MCF 10A (cell line): ENCODE results near the gene APRT. TPM values are rescaled to one million over a fixed set of nuclear protein-coding genes. Genes with fewer than 3 reads are reported as not detected.

Source experiments
- BruUV-seq: library from RNA; stranded (reverse); fragments of 400-500 nt; replicated peaks from 2 replicates; lab custom pipeline; 2021; lab: Mats Ljungman, UMichigan
- CTCF ChIA-PET: fragments of 300-600 bp; sonication (Branson Sonifier 250); formaldehyde crosslinking; extraction: SDS; loops from one replicate; lab custom pipeline; 2021; ENCODE audit warnings: antibody characterized with exemption, inconsistent platforms; lab: Yijun Ruan, JAX
- POLR2A ChIA-PET: fragments of 300-600, 350-650 bp; sonication (Branson Sonifier 250); formaldehyde crosslinking; extraction: SDS; loops from one replicate; lab custom pipeline; 2020; ENCODE audit warnings: antibody characterized with exemption, inconsistent platforms; lab: Yijun Ruan, JAX
- DNase-seq: peaks from one replicate; pipeline ENCODE4 v3.0.0-alpha.2; 2018; ENCODE audit not compliant: unreplicated experiment
- H3K27ac Mint-ChIP-seq: one replicate; pipeline ENCODE4 v1.8.0; 2022; ENCODE audit warnings: mild to moderate bottlenecking, low read depth, mixed read lengths; ENCODE audit not compliant: unreplicated experiment
- H3K27me3 Mint-ChIP-seq: one replicate; pipeline ENCODE4 v1.8.0; 2022; ENCODE audit warnings: mixed read lengths; ENCODE audit not compliant: insufficient read depth, unreplicated experiment
- H3K36me3 Mint-ChIP-seq: one replicate; pipeline ENCODE4 v1.8.0; 2022; ENCODE audit warnings: mild to moderate bottlenecking, moderate library complexity, mixed read lengths; ENCODE audit not compliant: insufficient read depth, unreplicated experiment
- H3K4me1 Mint-ChIP-seq: one replicate; pipeline ENCODE4 v1.8.0; 2022; ENCODE audit warnings: mixed read lengths; ENCODE audit not compliant: insufficient read depth, unreplicated experiment
- H3K4me3 Mint-ChIP-seq: one replicate; pipeline ENCODE4 v1.8.0; 2022; ENCODE audit warnings: mild to moderate bottlenecking, moderate library complexity, mixed read lengths; ENCODE audit not compliant: unreplicated experiment
- H3K9me3 Mint-ChIP-seq: one replicate; pipeline ENCODE4 v1.8.0; 2022; ENCODE audit warnings: mixed read lengths; ENCODE audit not compliant: unreplicated experiment
- intact Hi-C: fragments of 100-400 bp; cut with micrococcal nuclease; formaldehyde crosslinking; loops from 2 replicates; pipeline ENCODE4 v1.14.1; 2022
- total RNA-seq: library from RNA; stranded (reverse); gene quantifications from 2 replicates; pipeline ENCODE4 v1.2.3, GENCODE V29; 2022
- TF ChIP-seq, protein P1 (sequence below): fragments of 200-600 bp; IDR thresholded peaks from one replicate; pipeline ENCODE4 v1.8.0; 2022; ENCODE audit warnings: antibody characterized with exemption, mild to moderate bottlenecking; ENCODE audit not compliant: unreplicated experiment

APRT gene
- total RNA-seq, 1 experiment from 2014 or later: 248 TPM

DNA sequence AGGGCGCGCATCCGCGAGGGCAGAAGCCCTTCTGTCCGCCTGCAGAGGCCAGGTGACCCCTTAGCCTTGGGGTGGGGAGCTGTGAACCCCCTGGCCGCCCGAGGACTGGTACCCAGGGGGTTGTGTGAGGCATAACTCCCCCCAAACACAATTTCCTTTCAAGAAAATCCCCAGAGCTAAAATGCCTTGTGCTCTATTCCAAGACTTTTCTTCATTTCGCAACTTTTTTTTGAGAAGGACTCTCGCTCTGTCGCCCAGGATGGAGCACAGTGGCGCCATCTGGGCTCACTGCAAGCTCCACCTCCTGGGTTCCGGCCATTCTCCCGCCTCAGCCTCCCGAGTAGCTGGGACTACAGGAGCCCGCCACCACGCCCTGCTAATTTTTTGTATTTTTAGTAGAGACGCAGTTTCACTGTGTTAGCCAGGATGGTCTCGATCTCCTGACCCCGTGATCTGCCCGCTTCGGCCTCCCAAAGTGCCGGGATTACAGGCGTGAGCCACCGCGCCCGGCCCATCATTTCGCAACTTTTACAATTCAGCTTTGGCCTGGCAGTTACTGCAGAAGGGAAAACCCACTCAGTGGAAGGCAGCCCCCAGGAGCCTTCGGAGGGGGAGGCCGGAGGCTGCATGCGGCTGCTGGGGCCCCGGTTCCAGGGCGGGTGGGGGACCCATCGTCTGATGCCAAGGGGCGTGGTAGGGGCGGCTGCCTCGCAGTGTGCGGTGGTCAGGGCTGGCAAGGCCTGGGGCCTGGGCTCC, 963 bp upstream of the APRT start:
- peak; percentile 60 for DNase-seq
- Mint-ChIP-seq H3K27ac (peak overlapping the region; percentile 77), H3K4me3 (peak overlapping the region; percentile 76), H3K36me3 (peaks cover 34% of the 10 kb centered on the region), H3K9me3 (no peaks in the 10 kb centered on the region), H3K4me1 (peaks cover 5% of the 10 kb centered on the region), H3K27me3 (no peaks in the 10 kb centered on the region)
- POLR2A ChIA-PET: interaction anchor here (0.6 to 4.1 kb wide), 21 partner anchors 9 to 430 kb away, joined by 3 to 42 read pairs (median 5); partner anchors contain the start of genes CDH15, CDT1, GALNS and PIEZO1
- CTCF ChIA-PET: interaction anchor here (0.6 to 6.2 kb wide), 7 partner anchors 11 to 354 kb away, joined by 3 to 47 read pairs (median 4); partner anchors contain the start of genes GALNS and TRAPPC2L
- intact Hi-C loops: loop anchor here (1.0 kb wide), 3 partner anchors 45 to 405 kb away; partner anchors contain the start of genes TRAPPC2L and ZNF778
- BruUV-seq: no TSS peak
- TF ChIP-seq, protein P1, sequence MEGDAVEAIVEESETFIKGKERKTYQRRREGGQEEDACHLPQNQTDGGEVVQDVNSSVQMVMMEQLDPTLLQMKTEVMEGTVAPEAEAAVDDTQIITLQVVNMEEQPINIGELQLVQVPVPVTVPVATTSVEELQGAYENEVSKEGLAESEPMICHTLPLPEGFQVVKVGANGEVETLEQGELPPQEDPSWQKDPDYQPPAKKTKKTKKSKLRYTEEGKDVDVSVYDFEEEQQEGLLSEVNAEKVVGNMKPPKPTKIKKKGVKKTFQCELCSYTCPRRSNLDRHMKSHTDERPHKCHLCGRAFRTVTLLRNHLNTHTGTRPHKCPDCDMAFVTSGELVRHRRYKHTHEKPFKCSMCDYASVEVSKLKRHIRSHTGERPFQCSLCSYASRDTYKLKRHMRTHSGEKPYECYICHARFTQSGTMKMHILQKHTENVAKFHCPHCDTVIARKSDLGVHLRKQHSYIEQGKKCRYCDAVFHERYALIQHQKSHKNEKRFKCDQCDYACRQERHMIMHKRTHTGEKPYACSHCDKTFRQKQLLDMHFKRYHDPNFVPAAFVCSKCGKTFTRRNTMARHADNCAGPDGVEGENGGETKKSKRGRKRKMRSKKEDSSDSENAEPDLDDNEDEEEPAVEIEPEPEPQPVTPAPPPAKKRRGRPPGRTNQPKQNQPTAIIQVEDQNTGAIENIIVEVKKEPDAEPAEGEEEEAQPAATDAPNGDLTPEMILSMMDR: no peak

GRCh38 chr16:88810912-88811768, 588 bp downstream of the APRT start:
- POLR2A ChIA-PET: interaction anchor here (0.6 to 4.1 kb wide), 26 partner anchors 7 to 846 kb away, joined by 3 to 42 read pairs (median 6); partner anchors contain the start of genes CDH15, CDT1, CHMP1A and CTU2
- TF ChIP-seq, protein P1: no peak
- peak overlapping the region; percentile 77 for H3K27ac Mint-ChIP-seq
- DNase-seq: peak; percentile 84
- intact Hi-C loops: no loop called here
- peak overlapping the region; percentile 76 for H3K4me3 Mint-ChIP-seq
- no peaks in the 10 kb centered on the region for H3K27me3 Mint-ChIP-seq
- H3K9me3 Mint-ChIP-seq: no peaks in the 10 kb centered on the region
- no TSS peak for BruUV-seq
- peaks cover 41% of the 10 kb centered on the region for H3K36me3 Mint-ChIP-seq
- CTCF ChIA-PET: interaction anchor here (0.6 to 6.2 kb wide), 11 partner anchors 25 to 356 kb away, joined by 3 to 47 read pairs (median 4); partner anchors contain the start of genes GALNS and TRAPPC2L
- H3K4me1 Mint-ChIP-seq: peaks cover 5% of the 10 kb centered on the region

DNA sequence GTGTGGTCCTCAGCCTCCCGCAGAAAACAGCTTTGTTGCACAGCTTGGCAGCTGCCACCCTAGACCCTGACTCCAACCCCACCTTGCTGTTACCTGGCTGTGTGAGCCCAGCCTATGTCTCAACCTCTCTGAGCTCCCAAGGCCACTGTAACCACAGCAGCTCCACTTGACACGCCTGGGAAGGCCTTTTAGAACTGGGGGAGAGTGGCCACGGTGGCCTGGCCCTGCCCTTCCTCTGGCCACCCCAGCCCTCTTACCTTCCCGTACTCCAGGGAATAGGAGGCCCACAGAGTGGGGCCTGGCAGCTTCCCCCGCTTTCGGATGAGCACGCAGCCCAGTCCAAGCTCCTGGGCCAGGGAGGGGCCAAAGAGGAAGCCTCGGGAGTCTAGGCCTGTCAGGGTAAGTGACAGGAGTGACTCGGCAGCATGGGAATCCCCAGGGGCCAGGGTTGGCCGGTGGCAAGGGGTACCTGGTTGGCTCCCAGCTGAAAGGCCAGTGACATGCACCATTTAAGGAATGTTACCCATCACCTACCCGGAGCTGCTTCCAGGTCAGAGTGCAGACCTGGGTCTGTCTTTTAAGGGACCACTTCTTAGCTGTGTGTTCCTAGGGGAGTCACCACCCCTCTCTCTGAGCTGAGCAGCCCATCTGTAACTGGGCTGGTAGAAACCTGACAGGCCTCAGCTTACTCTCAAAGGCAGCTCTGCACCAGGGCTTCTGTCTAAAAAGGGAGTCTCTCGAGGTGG, 1.4 kb downstream of the APRT start:
- Mint-ChIP-seq H3K27ac (peak overlapping the region; percentile 77), H3K27me3 (no peaks in the 10 kb centered on the region), H3K36me3 (peaks cover 42% of the 10 kb centered on the region), H3K4me1 (peaks cover 5% of the 10 kb centered on the region), H3K9me3 (no peaks in the 10 kb centered on the region), H3K4me3 (peak overlapping the region; percentile 76)
- BruUV-seq: no TSS peak
- TF ChIP-seq, protein P1: no peak
- no peak for DNase-seq
- intact Hi-C loops: no loop called here
- ChIA-PET POLR2A (interaction anchor here (0.6 to 4.1 kb wide), 17 partner anchors 7 to 407 kb away, joined by 3 to 42 read pairs (median 7); partner anchors contain the start of genes CDT1, CTU2, GALNS and PIEZO1), CTCF (interaction anchor here (0.6 to 3.2 kb wide), 9 partner anchors 24 to 406 kb away, joined by 3 to 14 read pairs (median 4); partner anchors contain the start of genes GALNS and TRAPPC2L)
